ENCODE measurements around the gene JPT2. TPM values are rescaled to one million over a fixed set of nuclear protein-coding genes. Genes with fewer than 3 reads are reported as not detected.

JPT2 gene
- total and polyA plus RNA-seq, 10 of the 15 experiments (the other 5 are each of a cell fraction or from before 2014, with no cell fraction given) = 11.7 to 78.4 (median 48.4) TPM

GRCh38 chr16:1651094-1651973 is 26.7 kb upstream of the JPT2 start:
- H3K9ac ChIP-seq (ENCODE audit: control insufficient read depth, insufficient read depth, low read length) = no peak overlapping the region
- BruUV-seq (replicated peaks) = no TSS peak
- SMC1A ChIA-PET (ENCODE audit: uncharacterized antibody, unreplicated experiment) = no interaction called here
- H4K20me1 ChIP-seq (ENCODE audit: control insufficient read depth, insufficient read depth) = peaks cover 4% of the 10 kb centered on the region
- in situ Hi-C loops (cut with MboI) = no loop called here
- no peak overlapping the region for H3K27ac ChIP-seq (ENCODE audit: control insufficient read depth, insufficient read depth)
- CTCF ChIA-PET = no interaction called here
- peaks cover 9 to 29% of the 10 kb centered on the region in 2 experiments; a peak in 3 of 4 replicates for H3K36me3 ChIP-seq (ENCODE audit: control insufficient read depth in 2 of 2, insufficient read depth in 2 of 2, low read length in 1 of 2)
- no peak overlapping the region for H2AFZ ChIP-seq (ENCODE audit: control insufficient read depth, low read depth, low read length)
- no peaks in the 10 kb centered on the region; the same call in 1 of the 2 replicates for H3K4me1 ChIP-seq (ENCODE audit: control insufficient read depth, insufficient read depth, low read length)
- WGBS (ENCODE audit: insufficient coverage, insufficient replicate concordance, low lambda C conversion rate, missing lambda C conversion rate) = 89% methylated on average over 12 of the region's 12 CpGs
- no peaks in the 10 kb centered on the region for H3K9me3 ChIP-seq (replicated peaks; ENCODE audit: control insufficient read depth, insufficient read depth, low read length)
- ATAC-seq = no peak
- H3K79me2 ChIP-seq (ENCODE audit: control insufficient read depth, insufficient read depth, low read length) = no peaks in the 10 kb centered on the region
- POLR2A ChIA-PET = no interaction called here
- no peaks in the 10 kb centered on the region for H3K27me3 ChIP-seq (replicated peaks in 1 of 2; ENCODE audit: control insufficient read depth in 2 of 2, insufficient read depth in 2 of 2, low read length in 1 of 2)
- H3K4me3 ChIP-seq = no peak overlapping the region
- DNase-seq (ENCODE audit: low read depth, low spot score) = no peak
- H3K4me2 ChIP-seq (ENCODE audit: control insufficient read depth, insufficient read depth) = no peak overlapping the region
- intact Hi-C loops (cut with micrococcal nuclease; ENCODE audit: unreplicated experiment) = no loop called here
- RAD21 ChIA-PET (ENCODE audit: unreplicated experiment) = no interaction called here
- peak; percentile 47 for FAIRE-seq
- TF ChIP-seq RAD21 (IDR thresholded peaks at IDR 0.05; ENCODE audit: insufficient read depth, low read depth, low read length) (no peak), POU2F2 (IDR thresholded peaks at IDR 0.05; ENCODE audit: borderline replicate concordance, low read depth, low read length) (no peak), EP300 (IDR thresholded peaks at IDR 0.05; ENCODE audit: borderline replicate concordance in 1 of 2, control insufficient read depth in 1 of 2, low read depth in 2 of 2, low read length in 2 of 2) (no peak), NR2F1 (conservative IDR thresholded peaks at IDR 0.05) (peak; percentile 91), RBBP5 (conservative IDR thresholded peaks at IDR 0.05) (no peak), ZZZ3 (IDR thresholded peaks at IDR 0.05; ENCODE audit: control insufficient read depth, insufficient read length, low read depth) (no peak), NFIC (IDR thresholded peaks at IDR 0.05; ENCODE audit: low read depth, low read length) (no peak), TCF12 (IDR thresholded peaks at IDR 0.05; ENCODE audit: low read depth, low read length) (no peak), E2F4 (IDR thresholded peaks at IDR 0.05; ENCODE audit: low read depth, low read length) (no peak), PKNOX1 (IDR thresholded peaks at IDR 0.05) (no peak), NR2C1 (IDR thresholded peaks at IDR 0.05) (peak; percentile 68; the same call in 1 of the 2 replicates), CHD1 (IDR thresholded peaks at IDR 0.05; ENCODE audit: low read depth, low read length) (no peak), GABPA (IDR thresholded peaks at IDR 0.05; ENCODE audit: low read depth) (no peak), NR2C2 (IDR thresholded peaks at IDR 0.05; ENCODE audit: borderline replicate concordance, control insufficient read depth, insufficient read length, low read depth) (peak; percentile 66), NFYB (IDR thresholded peaks at IDR 0.05; ENCODE audit: insufficient read depth, low read depth, low read length) (no peak), MYB (IDR thresholded peaks at IDR 0.05; ENCODE audit: borderline replicate concordance, low read depth, low read length) (no peak), MEF2B (IDR thresholded peaks at IDR 0.05; ENCODE audit: partially characterized antibody, poor library complexity, severe bottlenecking) (no peak), KLF5 (IDR thresholded peaks at IDR 0.05; ENCODE audit: partially characterized antibody) (no peak), ESRRA (IDR thresholded peaks at IDR 0.05; ENCODE audit: low read length) (peak; percentile 69; the same call in 1 of the 2 replicates), CHD2 (IDR thresholded peaks at IDR 0.05; ENCODE audit: borderline replicate concordance, low read depth, low read length) (no peak)
- TF ChIP-seq, protein P1, sequence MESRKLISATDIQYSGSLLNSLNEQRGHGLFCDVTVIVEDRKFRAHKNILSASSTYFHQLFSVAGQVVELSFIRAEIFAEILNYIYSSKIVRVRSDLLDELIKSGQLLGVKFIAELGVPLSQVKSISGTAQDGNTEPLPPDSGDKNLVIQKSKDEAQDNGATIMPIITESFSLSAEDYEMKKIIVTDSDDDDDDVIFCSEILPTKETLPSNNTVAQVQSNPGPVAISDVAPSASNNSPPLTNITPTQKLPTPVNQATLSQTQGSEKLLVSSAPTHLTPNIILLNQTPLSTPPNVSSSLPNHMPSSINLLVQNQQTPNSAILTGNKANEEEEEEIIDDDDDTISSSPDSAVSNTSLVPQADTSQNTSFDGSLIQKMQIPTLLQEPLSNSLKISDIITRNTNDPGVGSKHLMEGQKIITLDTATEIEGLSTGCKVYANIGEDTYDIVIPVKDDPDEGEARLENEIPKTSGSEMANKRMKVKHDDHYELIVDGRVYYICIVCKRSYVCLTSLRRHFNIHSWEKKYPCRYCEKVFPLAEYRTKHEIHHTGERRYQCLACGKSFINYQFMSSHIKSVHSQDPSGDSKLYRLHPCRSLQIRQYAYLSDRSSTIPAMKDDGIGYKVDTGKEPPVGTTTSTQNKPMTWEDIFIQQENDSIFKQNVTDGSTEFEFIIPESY (IDR thresholded peaks at IDR 0.05) = no peak
